CD4-positive, alpha-beta memory T cell (primary cell): ENCODE measurements around the gene CROCC. TPM values are rescaled to one million over a fixed set of nuclear protein-coding genes. Genes with fewer than 3 reads are reported as not detected.
"Not testable (repeated sequence)": the region's sequence is repeated elsewhere in the genome, so short reads cannot be mapped to it uniquely, and the experiment has no call there.

Source experiments
- CTCF ChIA-PET: fragments of 350-600 bp; sonication (Branson Sonifier 250); formaldehyde crosslinking; loops from one replicate; lab custom pipeline; 2021; ENCODE audit warnings: inconsistent platforms; ENCODE audit not compliant: partially characterized antibody; lab: Charles Lee
- POLR2A ChIA-PET: fragments of 350-600 bp; sonication (Branson Sonifier 250); formaldehyde crosslinking; loops from one replicate; lab custom pipeline; 2021; ENCODE audit not compliant: partially characterized antibody; lab: Charles Lee
- DNase-seq, 5 donors: peaks; one replicate each; pipeline versions ENCODE4 v3.0.0 to v3.0.0-alpha.2; 2020 to 2022; ENCODE audit warnings: mixed read lengths in 1 of 5
- H3K27ac ChIP-seq: one replicate; pipeline ENCODE4 v1.7.0; 2013; ENCODE audit warnings: low read depth, low read length
- H3K27me3 ChIP-seq: 2 replicates; pipeline ENCODE4 v1.7.0; 2013; ENCODE audit warnings: mild to moderate bottlenecking, low read length, moderate library complexity; ENCODE audit not compliant: insufficient read depth
- H3K36me3 ChIP-seq: 2 replicates; pipeline ENCODE4 v1.7.0; 2013; ENCODE audit warnings: mild to moderate bottlenecking, low read length, moderate library complexity; ENCODE audit not compliant: insufficient read depth
- H3K4me1 ChIP-seq: 2 replicates; pipeline ENCODE4 v1.7.0; 2013; ENCODE audit warnings: mild to moderate bottlenecking, low read length, moderate library complexity; ENCODE audit not compliant: insufficient read depth
- H3K4me3 ChIP-seq, 2 donors: one replicate each; pipeline ENCODE4 v1.7.0; 2013; ENCODE audit warnings: low read length in 2 of 2, mild to moderate bottlenecking in 1 of 2
- H3K9me3 ChIP-seq, 2 donors: one replicate each; pipeline ENCODE4 v1.7.0; 2013; ENCODE audit warnings: low read length in 2 of 2, control low read depth in 1 of 2; ENCODE audit not compliant: control insufficient read depth in 1 of 2
- H3K27ac Mint-ChIP-seq, 7 donors: one replicate each; pipeline ENCODE4 v1.8.0; 2020 to 2021; ENCODE audit warnings: mixed read lengths in 7 of 7, mild to moderate bottlenecking in 6 of 7, inconsistent platforms in 3 of 7, moderate library complexity in 3 of 7
- H3K27me3 Mint-ChIP-seq, 2 donors: one replicate each; pipeline ENCODE4 v1.8.0; 2020 to 2021; ENCODE audit warnings: mixed read lengths in 2 of 2
- H3K36me3 Mint-ChIP-seq, 2 donors: one replicate each; pipeline ENCODE4 v1.8.0; 2020 to 2021; ENCODE audit warnings: mixed read lengths in 2 of 2, inconsistent platforms in 1 of 2, mild to moderate bottlenecking in 1 of 2
- H3K4me1 Mint-ChIP-seq, 4 donors: one replicate each; pipeline ENCODE4 v1.8.0; 2020 to 2021; ENCODE audit warnings: mixed read lengths in 4 of 4, mild to moderate bottlenecking in 1 of 4
- H3K4me3 Mint-ChIP-seq, 8 donors: one replicate each; pipeline ENCODE4 v1.8.0; 2020 to 2021; ENCODE audit warnings: mixed read lengths in 8 of 8, mild to moderate bottlenecking in 7 of 8, moderate library complexity in 6 of 8, inconsistent platforms in 3 of 8
- H3K9me3 Mint-ChIP-seq, 8 donors: one replicate each; pipeline ENCODE4 v1.8.0; 2020 to 2021; ENCODE audit warnings: mixed read lengths in 8 of 8, mild to moderate bottlenecking in 5 of 8, inconsistent platforms in 3 of 8, moderate library complexity in 1 of 8
- intact Hi-C: fragments of 100-400 bp; cut with micrococcal nuclease; formaldehyde crosslinking; loops from one replicate; pipeline ENCODE4 v1.15.1; 2023
- polyA plus RNA-seq, 2 donors: library from polyadenylated mRNA; unstranded; fragments of 300-500 nt; fragmentation: Illumina TruSeq; gene quantifications; one replicate each; pipeline ENCODE4 v1.2.3, GENCODE V29; 2021
- total RNA-seq, 2 experiments: library from RNA; stranded (reverse); gene quantifications; one replicate each; pipeline ENCODE4 v1.2.3, GENCODE V29; 2021

CROCC gene
- total and polyA plus RNA-seq, 4 experiments from 2014 or later = 0.77 to 91.7 (median 46.7) TPM

DNA sequence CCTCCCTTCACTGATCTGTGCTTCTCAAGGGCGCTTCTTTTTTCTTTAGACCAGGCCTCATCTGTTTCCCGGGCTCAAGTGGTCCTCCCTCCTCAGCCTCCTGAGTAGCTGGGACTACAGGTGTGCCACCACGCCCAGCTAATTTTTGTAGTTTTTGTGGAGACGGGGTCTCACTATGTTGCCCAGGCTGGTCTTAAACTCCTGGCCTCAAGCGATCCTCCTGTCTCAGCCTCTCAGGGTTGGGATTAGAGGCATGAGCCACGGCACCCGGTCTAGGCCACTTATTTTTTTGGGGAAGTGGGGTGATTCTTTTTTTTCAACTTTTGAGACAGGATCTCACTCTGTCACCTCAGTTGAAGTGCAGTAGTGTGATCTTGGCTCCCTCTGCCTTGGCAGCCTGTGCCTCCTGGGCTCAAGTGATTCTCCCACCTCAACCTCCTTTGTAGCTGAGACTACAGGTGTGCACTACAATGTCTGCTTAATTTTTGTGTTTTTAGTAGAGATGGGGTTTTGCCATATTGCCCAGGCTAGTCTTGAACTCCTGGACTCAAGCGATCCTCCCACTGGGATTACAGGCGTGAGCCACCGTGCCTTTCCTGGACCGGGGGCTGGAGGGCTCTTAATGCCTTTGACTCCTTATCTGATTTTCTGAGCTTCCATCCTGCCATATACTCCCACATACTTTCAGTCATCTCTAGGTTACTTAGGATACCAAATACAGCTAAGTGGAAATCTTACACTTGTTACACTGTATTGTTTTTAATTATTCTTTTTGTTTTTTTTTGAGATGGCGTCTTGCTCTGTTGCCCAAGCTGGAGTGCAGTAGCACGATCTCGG is 39.8 kb downstream of the CROCC start:
- ChIA-PET POLR2A (interaction anchor here (1.3 to 1.9 kb wide), 3 partner anchors 10 to 83 kb away, joined by 3 to 13 read pairs (median 8); no protein-coding TSS in a partner anchor), CTCF (interaction anchor here (0.5 to 3.6 kb wide), 23 partner anchors 9 to 352 kb away, joined by 3 to 75 read pairs (median 4); no protein-coding TSS in a partner anchor)
- peaks cover 6 to 16% (median 13%) of the 10 kb centered on the region in 4 donors for H3K4me1 Mint-ChIP-seq
- Histone ChIP-seq H3K27me3 (no peaks in the 10 kb centered on the region), H3K27ac (peak overlapping the region; percentile 37), H3K9me3 (no peaks in the 10 kb centered on the region), H3K4me3 (peak overlapping the region in 1 of 2 donors; percentile 62), H3K4me1 (peaks cover 13% of the 10 kb centered on the region), H3K36me3 (no peaks in the 10 kb centered on the region)
- H3K36me3 Mint-ChIP-seq = peaks cover 6 to 17% of the 10 kb centered on the region in 2 donors
- intact Hi-C loops = loop anchor here (5.0 kb wide), 2 partner anchors 49 to 51 kb away; partner anchors contain the start of gene ATP13A2
- H3K4me3 Mint-ChIP-seq = peak overlapping the region; percentile 73 to 84 (median 77)
- no peak for DNase-seq
- H3K27me3 Mint-ChIP-seq = no peaks in the 10 kb centered on the region
- H3K9me3 Mint-ChIP-seq = peaks cover 0 to 2% (median 0%) of the 10 kb centered on the region in 8 donors
- H3K27ac Mint-ChIP-seq = peak overlapping the region in 6 of 7 donors; percentile 42 to 77 (median 54)

DNA sequence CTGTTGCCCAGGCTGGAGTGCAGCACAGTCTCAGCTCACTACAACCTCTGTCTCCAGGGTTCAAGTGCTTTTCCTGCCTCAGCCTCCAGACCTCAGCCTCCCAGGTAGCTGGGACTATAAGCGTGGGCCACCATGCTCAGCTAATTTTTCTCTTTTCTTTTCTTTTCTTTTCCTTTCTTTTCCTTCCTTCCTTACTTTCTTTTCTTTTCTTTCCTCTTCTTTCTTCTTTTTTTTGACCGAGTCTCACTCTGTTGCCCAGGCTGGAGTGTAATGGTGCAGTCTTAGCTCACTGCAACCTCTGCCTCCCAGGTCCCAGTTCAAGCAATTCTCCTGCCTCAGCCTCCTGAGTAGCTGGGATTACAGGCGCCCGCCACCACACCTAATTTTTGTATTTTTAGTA is 42.4 kb downstream of the CROCC start:
- H3K4me3 Mint-ChIP-seq, H3K36me3 ChIP-seq, H3K27me3 ChIP-seq, H3K9me3 Mint-ChIP-seq, H3K27ac Mint-ChIP-seq, DNase-seq, H3K27me3 Mint-ChIP-seq, H3K9me3 ChIP-seq, H3K27ac ChIP-seq, H3K4me3 ChIP-seq, POLR2A ChIA-PET: not testable (repeated sequence)
- Mint-ChIP-seq H3K36me3 (peaks cover 11 to 26% of the 10 kb centered on the region in 2 donors), H3K4me1 (peaks cover 6 to 16% (median 13%) of the 10 kb centered on the region in 4 donors)
- H3K4me1 ChIP-seq = peaks cover 13% of the 10 kb centered on the region
- intact Hi-C loops = loop anchor here (5.0 kb wide), 2 partner anchors 48 to 52 kb away; partner anchors contain the start of gene ATP13A2
- CTCF ChIA-PET = interaction anchor here (1.0 kb wide), 1 partner anchor 343 kb away, joined by 3 read pairs; no protein-coding TSS in a partner anchor

GRCh38 chr1:16965486-16966067 is 43.8 kb downstream of the CROCC start:
- Mint-ChIP-seq H3K9me3 (no peaks in the 10 kb centered on the region), H3K36me3 (peaks cover 11 to 35% of the 10 kb centered on the region in 2 donors), H3K4me1 (peaks cover 3 to 11% (median 7%) of the 10 kb centered on the region in 4 donors), H3K4me3 (no peak overlapping the region), H3K27me3 (no peaks in the 10 kb centered on the region), H3K27ac (peak overlapping the region in 3 of 7 donors; percentile 9 to 42 (median 18))
- no peak overlapping the region for H3K27ac ChIP-seq
- H3K36me3 ChIP-seq = no peaks in the 10 kb centered on the region
- peaks cover 8% of the 10 kb centered on the region for H3K4me1 ChIP-seq
- H3K27me3 ChIP-seq = no peaks in the 10 kb centered on the region
- intact Hi-C loops = no loop called here
- DNase-seq = no peak
- ChIA-PET POLR2A (no interaction called here), CTCF (no interaction called here)
- no peak overlapping the region for H3K4me3 ChIP-seq
- no peaks in the 10 kb centered on the region for H3K9me3 ChIP-seq

- no peak for DNase-seq
- CTCF ChIA-PET = no interaction called here
- intact Hi-C loops = no loop called here
- no peaks in the 10 kb centered on the region for H3K36me3 ChIP-seq
- H3K4me1 ChIP-seq = peaks cover 5% of the 10 kb centered on the region
- POLR2A ChIA-PET = no interaction called here
- no peak overlapping the region for H3K4me3 ChIP-seq
- H3K9me3 ChIP-seq = no peaks in the 10 kb centered on the region
- H3K27ac Mint-ChIP-seq = no peak overlapping the region
- peaks cover 11 to 39% of the 10 kb centered on the region in 2 donors for H3K36me3 Mint-ChIP-seq
- H3K4me1 Mint-ChIP-seq = peaks cover 3 to 8% (median 5%) of the 10 kb centered on the region in 4 donors
- no peak overlapping the region for H3K4me3 Mint-ChIP-seq
- H3K27me3 ChIP-seq = no peaks in the 10 kb centered on the region
- no peaks in the 10 kb centered on the region for H3K9me3 Mint-ChIP-seq
- no peak overlapping the region for H3K27ac ChIP-seq
- no peaks in the 10 kb centered on the region for H3K27me3 Mint-ChIP-seq
These were observed 44.6 kb downstream of the CROCC start for GRCh38 chr1:16966282-16966681.

DNA sequence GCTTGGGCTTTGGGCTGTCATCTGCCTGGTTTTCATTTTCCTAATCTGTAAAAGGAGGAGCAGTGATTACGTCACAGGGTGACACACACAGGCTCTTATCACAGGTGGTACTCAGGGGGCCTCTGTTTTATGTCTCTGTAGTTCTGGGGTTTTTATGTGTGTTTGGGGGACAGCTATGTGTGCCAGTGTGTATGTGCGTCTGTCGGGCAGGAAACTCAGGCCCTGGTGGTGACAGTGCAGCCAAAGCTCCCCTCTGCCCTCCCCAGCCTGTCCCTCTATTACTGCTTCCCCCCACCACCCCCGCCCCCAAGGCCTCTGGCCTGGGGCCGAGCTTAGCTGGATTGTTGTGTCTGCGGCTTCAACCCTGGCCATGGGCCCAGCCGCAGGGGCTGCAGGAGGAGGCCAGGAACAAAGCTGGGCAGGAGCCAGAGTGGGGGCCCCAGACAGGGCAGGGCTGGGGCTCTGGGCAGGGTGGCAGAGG is 45.4 kb downstream of the CROCC start:
- no peak overlapping the region for H3K4me3 ChIP-seq
- no peaks in the 10 kb centered on the region for H3K4me1 ChIP-seq
- H3K36me3 Mint-ChIP-seq = peaks cover 11 to 39% of the 10 kb centered on the region in 2 donors
- H3K4me3 Mint-ChIP-seq = no peak overlapping the region
- H3K27ac ChIP-seq = no peak overlapping the region
- H3K9me3 ChIP-seq = no peaks in the 10 kb centered on the region
- ChIA-PET CTCF (interaction anchor here (1.3 kb wide), 1 partner anchor 79 kb away, joined by 3 read pairs; no protein-coding TSS in a partner anchor), POLR2A (no interaction called here)
- H3K4me1 Mint-ChIP-seq = no peaks in the 10 kb centered on the region
- DNase-seq = no peak
- intact Hi-C loops = no loop called here
- H3K27me3 ChIP-seq = no peaks in the 10 kb centered on the region
- H3K27ac Mint-ChIP-seq = peak overlapping the region in 1 of 7 donors; percentile 8
- H3K27me3 Mint-ChIP-seq = no peaks in the 10 kb centered on the region
- H3K36me3 ChIP-seq = no peaks in the 10 kb centered on the region
- no peaks in the 10 kb centered on the region for H3K9me3 Mint-ChIP-seq

- DNase-seq = no peak
- Mint-ChIP-seq H3K36me3 (peaks cover 11 to 39% of the 10 kb centered on the region in 2 donors), H3K27me3 (no peaks in the 10 kb centered on the region), H3K27ac (no peak overlapping the region), H3K9me3 (no peaks in the 10 kb centered on the region), H3K4me1 (no peaks in the 10 kb centered on the region), H3K4me3 (no peak overlapping the region)
- intact Hi-C loops = no loop called here
- Histone ChIP-seq H3K27ac (no peak overlapping the region), H3K9me3 (no peaks in the 10 kb centered on the region), H3K36me3 (no peaks in the 10 kb centered on the region), H3K4me1 (no peaks in the 10 kb centered on the region), H3K27me3 (no peaks in the 10 kb centered on the region), H3K4me3 (no peak overlapping the region)
- CTCF ChIA-PET = interaction anchor here (1.3 kb wide), 2 partner anchors 8 to 78 kb away, joined by 3 to 4 read pairs; no protein-coding TSS in a partner anchor
- POLR2A ChIA-PET = no interaction called here
These were observed 46.2 kb downstream of the CROCC start for GRCh38 chr1:16967962-16968361.

- Histone ChIP-seq H3K27me3 (no peaks in the 10 kb centered on the region), H3K27ac (no peak overlapping the region), H3K4me1 (no peaks in the 10 kb centered on the region), H3K4me3 (no peak overlapping the region), H3K36me3 (no peaks in the 10 kb centered on the region), H3K9me3 (no peaks in the 10 kb centered on the region)
- Mint-ChIP-seq H3K4me3 (no peak overlapping the region), H3K9me3 (no peaks in the 10 kb centered on the region), H3K27me3 (no peaks in the 10 kb centered on the region), H3K27ac (no peak overlapping the region), H3K4me1 (no peaks in the 10 kb centered on the region), H3K36me3 (peaks cover 11 to 39% of the 10 kb centered on the region in 2 donors)
- ChIA-PET POLR2A (no interaction called here), CTCF (interaction anchor here (1.3 kb wide), 1 partner anchor 8 kb away, joined by 4 read pairs; no protein-coding TSS in a partner anchor)
- DNase-seq = no peak
- intact Hi-C loops = no loop called here
These were observed 46.6 kb downstream of the CROCC start for GRCh38 chr1:16968372-16968771.
